HG02938 (cell line): ENCODE measurements around the gene KCNC4.

Source experiments
- ATAC-seq: cut with Tn5 transposase; IDR thresholded peaks from one replicate; pipeline ENCODE4 v1.9.1; 2021; ENCODE audit warnings: mild to moderate bottlenecking, moderate library complexity; ENCODE audit not compliant: unreplicated experiment

Gene KCNC4

DNA sequence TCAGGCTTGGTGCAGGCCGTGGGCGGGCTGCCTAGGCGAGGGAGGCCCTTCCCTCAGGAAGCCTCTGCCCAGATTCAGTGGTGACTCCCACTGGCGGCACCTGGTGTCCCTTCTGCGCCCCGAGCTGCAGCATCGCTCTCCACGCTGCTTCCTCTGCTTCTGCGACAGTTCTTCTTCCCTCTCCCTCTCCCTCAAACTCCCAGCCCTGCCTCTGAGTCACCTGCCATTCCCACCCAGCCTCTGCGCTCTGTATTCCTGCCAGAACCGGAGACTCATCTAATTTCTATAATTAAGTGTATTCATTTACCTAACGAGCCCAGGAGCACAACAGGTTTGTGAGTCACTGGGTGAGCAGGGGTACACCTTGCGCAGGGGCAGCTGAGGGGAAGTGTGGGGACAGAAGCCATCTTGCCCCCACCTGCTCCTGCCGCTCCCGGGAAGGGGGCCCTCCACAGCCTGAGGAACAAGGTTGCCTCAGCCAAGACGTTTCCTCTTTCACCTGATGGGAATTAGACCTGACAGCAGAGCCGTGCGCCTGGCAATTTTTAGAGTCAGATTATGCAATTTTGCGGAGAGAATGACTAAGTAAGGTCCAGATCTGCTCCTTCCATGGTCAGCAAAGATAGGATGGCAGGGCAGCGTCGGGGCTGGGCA, 19.4 kb downstream of the KCNC4 start:
- ATAC-seq, result no peak

DNA sequence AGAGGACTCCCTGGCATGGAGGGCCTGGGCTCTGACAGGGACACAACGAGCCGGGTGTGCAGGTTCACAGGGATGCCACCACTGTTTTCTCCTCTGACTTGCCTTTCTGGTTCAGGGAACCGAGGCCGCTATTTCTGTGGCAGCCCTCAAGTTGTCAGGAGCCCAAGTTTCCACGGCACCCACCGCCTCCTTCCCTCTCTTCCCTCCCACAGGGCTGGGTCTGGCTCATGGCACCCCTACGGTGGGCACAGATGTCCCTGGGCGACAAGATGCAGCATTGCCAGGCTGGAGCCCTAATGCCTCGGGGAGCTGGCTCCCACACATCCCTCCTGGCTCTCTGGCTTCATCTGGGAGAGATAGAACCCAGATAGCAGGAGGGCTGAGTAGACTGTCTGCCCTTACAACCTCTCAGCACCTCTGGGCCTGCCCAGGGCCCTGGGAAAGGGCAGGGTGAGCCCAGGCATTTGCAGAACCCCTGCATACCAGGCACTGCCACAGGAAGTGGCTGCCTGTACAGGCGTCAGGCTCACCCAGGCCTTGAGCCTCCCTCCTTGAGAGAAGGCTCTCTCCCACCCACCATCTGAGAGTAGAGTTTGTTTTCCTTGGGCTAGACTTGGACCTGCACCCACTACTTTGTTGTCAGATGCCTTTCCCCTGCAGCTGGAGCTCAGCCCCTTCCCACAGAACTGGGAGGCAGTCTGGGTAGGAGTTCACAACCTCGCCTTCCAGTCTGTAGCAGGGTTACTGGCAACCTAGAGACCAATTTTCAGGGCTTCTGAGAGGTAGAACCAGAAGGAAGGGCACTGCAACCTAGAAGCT, 20.5 kb downstream of the KCNC4 start:
- ATAC-seq, result no peak

GRCh38 chr1:110233861-110234260, 23.7 kb downstream of the KCNC4 start:
- no peak for ATAC-seq

DNA sequence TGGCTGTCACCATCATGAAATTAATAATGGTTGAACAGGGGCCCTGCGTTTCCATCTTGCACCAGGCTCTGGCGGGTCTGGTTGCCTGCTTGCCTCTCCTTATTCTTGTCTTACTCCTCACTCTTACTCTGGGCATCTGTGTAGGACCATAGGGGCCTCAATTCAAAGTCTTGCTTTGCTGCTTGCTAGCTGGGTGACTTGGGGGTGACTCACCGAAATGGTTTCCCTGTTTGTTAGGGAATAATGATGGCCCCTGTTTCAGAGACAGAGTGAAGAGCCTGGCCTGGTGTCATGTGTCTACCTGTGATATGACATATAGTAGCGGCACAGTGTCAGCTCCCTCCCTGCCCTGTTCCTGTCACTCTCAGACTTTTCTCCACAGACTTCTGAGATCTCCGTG, 24.6 kb downstream of the KCNC4 start:
- no peak for ATAC-seq

- no peak for ATAC-seq
Observed at GRCh38 chr1:110235181-110235833, 25.2 kb downstream of the KCNC4 start.

DNA sequence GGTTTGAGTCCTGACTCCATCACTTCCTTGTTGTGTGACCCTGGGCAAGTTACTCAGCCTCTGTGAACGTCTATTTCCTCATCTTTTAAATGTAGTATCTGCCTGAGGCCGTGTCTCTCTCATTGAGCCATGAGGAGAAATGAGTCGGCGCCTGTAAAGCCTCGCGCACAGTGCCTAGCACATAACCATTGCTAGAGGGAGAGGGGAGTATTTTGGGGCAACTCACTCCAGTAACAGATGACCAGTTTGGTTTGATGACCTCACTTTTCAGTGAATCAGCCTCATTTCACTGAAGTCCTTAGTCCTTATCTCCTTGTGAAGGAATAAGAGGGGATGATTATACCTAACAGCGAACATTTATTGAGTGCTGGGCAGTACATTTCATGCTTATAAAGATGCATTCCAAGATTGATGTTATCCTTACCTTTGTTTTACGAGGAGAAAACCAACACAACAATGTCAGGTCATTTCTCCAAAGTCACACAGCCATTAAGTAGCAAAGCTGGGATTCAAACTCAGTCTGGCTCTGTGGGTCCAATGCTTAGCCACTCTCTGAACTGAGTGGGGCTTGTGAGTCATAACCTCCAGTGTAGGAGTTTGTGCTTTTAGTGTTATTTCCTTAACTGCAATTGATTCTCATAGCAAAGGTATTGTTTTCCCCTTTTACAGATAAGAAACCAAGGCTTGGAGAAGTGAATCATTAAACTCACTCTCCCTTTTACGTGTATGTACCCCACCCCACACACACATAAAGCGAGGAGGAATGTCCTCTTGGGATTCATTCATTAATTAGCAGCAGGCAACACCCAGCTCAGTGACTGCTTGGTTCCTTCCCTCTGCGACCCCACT, 25.9 kb downstream of the KCNC4 start:
- no peak for ATAC-seq

- ATAC-seq, result no peak
Observed at GRCh38 chr1:110237386-110238152, 27.5 kb downstream of the KCNC4 start.

DNA sequence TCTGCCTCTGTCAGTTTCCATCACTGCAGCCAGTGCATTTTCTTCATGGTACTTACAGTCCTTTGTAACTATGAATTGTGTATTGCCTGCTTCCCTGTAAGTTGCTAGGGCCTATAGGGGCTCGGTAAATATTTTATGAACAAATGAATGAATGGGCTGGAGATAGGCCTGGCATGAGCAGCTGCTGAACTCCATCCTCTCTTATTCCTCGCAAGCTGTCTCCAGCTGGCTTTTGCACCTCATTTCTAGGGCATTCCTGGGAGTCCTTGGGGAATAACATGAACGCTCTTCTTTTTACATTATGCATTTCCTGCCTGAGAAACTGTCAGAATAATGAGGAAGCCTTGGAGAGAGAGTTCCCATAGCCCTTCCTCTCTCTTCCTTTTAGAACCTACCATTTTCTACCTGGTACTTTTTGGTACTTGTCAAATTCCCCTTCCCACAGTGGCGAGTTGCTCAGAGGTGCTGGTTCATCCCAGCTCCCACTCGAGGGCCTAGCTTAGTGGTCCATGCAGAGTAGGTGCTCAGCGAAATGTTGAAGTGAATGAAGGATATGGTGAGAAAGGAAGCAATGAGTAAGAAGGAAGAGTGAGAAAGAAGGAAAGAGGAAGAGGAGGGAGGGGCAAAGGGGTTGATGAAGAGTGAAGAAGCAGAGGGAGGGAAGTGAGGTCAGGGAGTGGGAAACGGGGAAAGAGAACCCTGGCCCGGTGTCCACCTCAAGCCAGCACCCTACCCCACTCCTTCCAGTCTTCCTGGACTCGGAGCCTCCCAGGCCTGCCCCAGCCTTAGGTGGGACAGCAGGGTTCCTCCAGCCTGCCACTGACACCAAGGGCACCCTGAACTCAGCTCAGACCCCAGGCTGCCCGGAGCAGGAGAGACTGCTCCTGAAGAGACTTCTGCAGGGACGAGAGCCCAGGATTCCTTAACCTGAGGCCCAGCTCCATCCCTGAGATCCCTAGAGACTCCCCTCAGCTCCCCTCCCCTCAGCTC, 29.6 kb downstream of the KCNC4 start:
- no peak for ATAC-seq

DNA sequence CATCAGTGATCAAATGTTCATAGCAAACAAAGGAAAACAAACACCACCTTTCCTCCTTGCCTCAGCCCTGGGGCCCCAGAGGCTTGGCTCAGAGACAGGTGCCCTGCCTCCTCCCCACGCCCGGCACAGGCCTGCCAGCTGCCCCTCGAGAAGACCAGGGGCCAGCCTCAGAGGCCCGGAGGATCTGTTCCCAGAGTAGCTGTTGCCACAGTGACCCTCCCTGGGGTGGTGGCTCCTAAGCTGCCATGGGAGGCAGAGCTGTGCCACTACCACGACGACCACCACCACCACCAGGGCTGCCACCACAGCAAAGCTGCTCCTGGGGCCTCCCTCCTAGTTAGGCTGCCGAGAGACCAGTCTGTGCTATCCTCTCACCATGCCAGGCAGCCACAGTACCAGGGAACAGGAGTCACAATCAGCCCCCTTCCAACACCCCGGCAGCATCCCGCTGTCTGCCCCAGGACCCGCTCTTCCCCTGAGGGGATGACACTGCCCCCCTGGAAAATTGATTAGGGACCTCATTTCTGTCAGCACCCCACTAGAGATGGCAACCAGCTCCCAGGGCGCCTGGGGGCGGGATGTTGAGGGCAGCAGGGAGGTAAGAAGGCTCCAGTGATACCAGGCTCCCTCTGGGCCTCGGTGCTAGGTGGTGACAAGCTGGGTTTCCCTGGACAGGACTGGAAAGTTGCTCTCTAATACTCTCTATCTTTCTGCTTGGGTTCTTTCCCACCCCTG, 30.5 kb downstream of the KCNC4 start:
- ATAC-seq, result no peak

- no peak for ATAC-seq
Observed at GRCh38 chr1:110241516-110241915, 31.4 kb downstream of the KCNC4 start.

DNA sequence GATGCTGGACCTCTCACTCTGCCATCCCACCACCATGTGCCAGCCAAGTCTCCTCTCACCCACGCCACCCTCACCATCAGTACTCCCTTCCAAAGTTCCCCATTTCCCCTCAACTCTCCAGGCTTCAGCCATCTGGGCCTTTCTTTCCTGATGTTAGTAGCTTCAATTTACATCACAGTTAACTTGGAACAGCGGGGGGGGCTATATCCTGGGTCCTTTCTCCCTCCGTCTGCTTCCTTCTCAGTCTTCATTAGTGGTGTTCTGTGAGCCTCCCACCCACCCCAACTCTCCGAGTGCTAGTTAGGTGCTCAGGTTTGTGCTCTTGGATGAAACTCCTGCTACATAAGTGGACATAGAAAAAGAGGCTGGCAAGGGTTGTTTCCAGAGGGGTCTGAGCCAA, 31.9 kb downstream of the KCNC4 start:
- no peak for ATAC-seq

DNA sequence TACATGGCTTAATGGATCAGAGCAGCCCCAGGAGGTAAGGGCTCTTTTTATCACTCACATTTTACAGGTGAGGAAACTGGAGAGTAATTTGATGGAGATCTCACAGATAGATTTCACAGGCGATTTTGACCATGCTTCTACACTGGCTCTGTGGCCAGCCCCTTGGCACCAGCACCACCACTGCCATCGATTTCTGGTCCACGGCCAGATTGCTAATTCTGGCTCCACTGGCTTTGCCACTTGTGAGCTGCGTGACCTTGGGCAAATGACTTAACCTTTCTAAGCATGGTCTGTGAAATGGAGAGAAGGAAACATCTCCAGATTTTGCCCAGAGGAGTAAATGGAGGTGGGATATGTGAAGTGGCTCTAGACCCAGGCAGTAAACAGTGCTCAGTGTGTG, 32.6 kb downstream of the KCNC4 start:
- ATAC-seq, result no peak

- no peak for ATAC-seq
Observed at GRCh38 chr1:110243146-110243545, 33.0 kb downstream of the KCNC4 start.

DNA sequence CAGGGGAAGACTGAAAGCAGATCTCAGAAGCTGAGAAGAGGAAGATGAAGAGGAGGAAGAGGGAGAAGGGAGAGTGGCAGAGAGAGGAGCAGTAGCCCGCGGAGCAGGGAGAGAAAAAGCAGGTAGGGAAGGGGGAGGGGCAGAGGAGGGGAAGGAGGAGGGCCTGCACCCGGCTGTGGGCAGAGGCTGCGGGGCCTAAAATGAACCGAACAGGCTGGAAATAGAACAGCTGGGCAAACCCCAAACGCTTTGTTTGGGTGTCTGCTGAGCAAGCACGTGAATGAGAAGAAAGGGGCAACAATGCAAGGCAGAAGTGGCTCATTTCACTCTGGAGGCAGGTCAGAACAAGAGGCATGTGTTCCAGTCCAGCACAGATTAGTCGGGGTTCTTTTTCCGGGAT, 33.5 kb downstream of the KCNC4 start:
- no peak for ATAC-seq

DNA sequence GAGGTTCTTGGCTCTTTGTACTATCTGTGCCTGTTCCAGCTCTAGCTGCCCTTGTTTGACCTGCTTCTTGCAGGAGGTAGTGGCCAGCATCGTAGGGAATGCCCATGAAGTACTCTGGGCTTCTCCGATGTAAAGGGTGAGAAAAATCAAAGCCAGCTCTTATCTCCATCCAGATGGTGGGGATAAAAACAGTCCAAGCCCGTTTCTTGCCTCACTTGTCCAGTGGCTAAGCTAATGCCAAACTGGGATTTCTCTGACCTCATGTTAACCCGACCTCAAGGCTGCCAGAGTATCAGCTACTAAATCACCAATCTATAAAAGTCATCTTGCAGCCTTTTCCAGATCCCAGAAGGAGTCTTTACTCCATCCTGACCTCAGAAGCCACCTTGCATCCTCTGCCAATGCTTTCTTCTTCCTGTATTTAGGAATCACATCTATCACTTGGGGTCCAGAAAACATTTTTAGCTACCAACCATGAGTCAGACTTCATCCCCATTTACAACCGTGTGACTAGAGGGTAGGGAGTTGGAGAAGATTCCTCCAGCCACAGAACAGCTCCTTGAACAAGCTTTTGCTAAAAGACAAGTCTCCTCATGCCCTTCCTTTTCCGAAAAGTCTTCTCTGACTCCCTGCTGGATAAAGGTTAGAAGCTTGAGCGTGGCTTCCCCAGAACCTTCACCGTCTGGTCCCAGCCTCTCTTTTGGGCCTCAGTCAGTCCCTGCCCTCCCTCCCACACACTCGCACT, 35.9 kb downstream of the KCNC4 start:
- no peak for ATAC-seq

- no peak for ATAC-seq
Observed at GRCh38 chr1:110248746-110249145, 38.6 kb downstream of the KCNC4 start.

DNA sequence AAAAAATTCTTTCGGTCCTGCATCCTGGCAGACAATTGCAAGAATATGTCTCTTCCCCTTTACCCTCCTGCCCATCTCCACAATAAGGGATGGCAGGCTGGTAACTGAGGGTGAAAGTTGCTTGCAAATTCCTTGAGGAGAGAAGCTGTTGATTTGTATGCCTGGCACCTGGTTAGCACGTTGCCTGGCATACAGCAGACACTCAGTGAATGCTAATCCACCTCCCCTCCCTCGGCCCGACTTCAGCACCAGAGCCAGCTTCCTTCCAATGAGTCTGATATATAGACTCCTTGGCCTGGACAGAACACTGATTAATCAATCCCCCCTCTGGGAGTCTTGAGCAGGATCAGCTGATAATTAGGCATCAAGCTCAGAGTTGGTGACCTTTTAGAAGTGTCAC, 39.1 kb downstream of the KCNC4 start:
- ATAC-seq, result no peak

DNA sequence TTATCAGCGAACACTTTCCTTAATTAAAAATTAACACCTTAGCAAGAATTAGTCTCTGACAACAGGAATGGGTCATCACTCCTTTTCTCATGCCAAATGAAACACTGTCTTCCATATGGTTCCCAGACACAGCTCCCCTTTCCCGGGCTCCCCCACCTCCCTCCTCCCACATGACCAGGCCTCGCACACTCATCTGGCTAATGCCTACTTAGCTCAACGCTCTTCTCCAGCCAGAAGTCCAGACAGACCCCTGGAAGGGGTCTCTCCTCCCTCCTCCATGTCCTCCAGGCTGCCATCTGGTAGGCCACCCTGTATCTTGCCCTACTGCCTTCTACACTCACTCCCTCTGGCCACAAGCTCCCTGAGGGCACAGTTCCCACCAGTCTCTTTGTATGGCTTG, 39.9 kb downstream of the KCNC4 start:
- ATAC-seq, result no peak
